HG03064 (cell line): ENCODE results near the gene FAM107A.

ENCODE experiments used
- ATAC-seq: cut with Tn5 transposase; IDR thresholded peaks from one replicate; pipeline ENCODE4 v1.9.1; 2021; ENCODE audit warnings: low read depth; ENCODE audit not compliant: unreplicated experiment

Gene FAM107A

GRCh38 chr3:58569287-58570001 is 7.7 kb downstream of the FAM107A start:
- ATAC-seq: no peak

GRCh38 chr3:58568572-58569286 is 8.5 kb downstream of the FAM107A start:
- no peak for ATAC-seq

- no peak for ATAC-seq
Measured at GRCh38 chr3:58567251-58567515, 10.0 kb downstream of the FAM107A start.

GRCh38 chr3:58566398-58567250 is 10.6 kb downstream of the FAM107A start:
- no peak for ATAC-seq

GRCh38 chr3:58565621-58566397 is 11.4 kb downstream of the FAM107A start:
- ATAC-seq: no peak

- no peak for ATAC-seq
Measured at GRCh38 chr3:58564456-58565160, 12.6 kb downstream of the FAM107A start.

- no peak for ATAC-seq
Measured at GRCh38 chr3:58564054-58564453, 13.1 kb downstream of the FAM107A start.

- ATAC-seq: no peak
Measured at GRCh38 chr3:58563386-58564035, 13.7 kb downstream of the FAM107A start.

GRCh38 chr3:58562498-58562897 is 14.7 kb downstream of the FAM107A start:
- ATAC-seq: no peak

- ATAC-seq: no peak
Measured at GRCh38 chr3:58560771-58561311, 16.4 kb downstream of the FAM107A start.

GRCh38 chr3:58559586-58559985 is 17.6 kb downstream of the FAM107A start:
- no peak for ATAC-seq

- ATAC-seq: no peak
Measured at GRCh38 chr3:58557491-58557890, 19.7 kb downstream of the FAM107A start.

- ATAC-seq: no peak
Measured at GRCh38 chr3:58556761-58557221, 20.4 kb downstream of the FAM107A start.

GRCh38 chr3:58556001-58556400 is 21.2 kb downstream of the FAM107A start:
- ATAC-seq: no peak

GRCh38 chr3:58555203-58555602 is 22.0 kb downstream of the FAM107A start:
- no peak for ATAC-seq

GRCh38 chr3:58553003-58553402 is 24.2 kb downstream of the FAM107A start:
- ATAC-seq: no peak

- ATAC-seq: no peak
Measured at GRCh38 chr3:58551636-58552180, 25.5 kb downstream of the FAM107A start.

GRCh38 chr3:58544541-58544940 is 32.6 kb downstream of the FAM107A start:
- no peak for ATAC-seq
